ENCODE results near the gene ZNF474. TPM values are rescaled to one million over a fixed set of nuclear protein-coding genes. Genes with fewer than 3 reads are reported as not detected.
A peak's percentile ranks its signal among the peaks of the same experiment; 100 is the strongest.

Gene ZNF474
- total RNA-seq, 2 donors from 2014 or later, result 0.31 TPM; not detected in 1

- no peak for TF ChIP-seq CTCF (conservative IDR thresholded peaks at IDR 0.05)
- Mint-ChIP-seq H3K4me3 (no peak overlapping the region), H3K36me3 (ENCODE audit: low read depth) (no peaks in the 10 kb centered on the region), H3K27ac (no peak overlapping the region), H3K9me3 (peaks cover 5% of the 10 kb centered on the region), H3K4me1 (peaks cover 18% of the 10 kb centered on the region), H3K27me3 (ENCODE audit: insufficient read depth) (no peaks in the 10 kb centered on the region)
- DNase-seq, result no peak
- H3K36me3 ChIP-seq (ENCODE audit: control insufficient read depth, insufficient read depth, low read length), result no peaks in the 10 kb centered on the region
- 84% methylated on average over 2 of the region's 2 CpGs; no CpG with 5 or more reads in 1 of the 2 experiments for WGBS, 2 experiments (ENCODE audit: insufficient coverage in 1 of 2, insufficient read length in 1 of 2)
- H3K9me3 ChIP-seq (ENCODE audit: control insufficient read depth, low read length), result no peaks in the 10 kb centered on the region
- H3K4me1 ChIP-seq (ENCODE audit: control insufficient read depth, insufficient read depth, low read length), result peaks cover 12% of the 10 kb centered on the region
- H3K27ac ChIP-seq (ENCODE audit: low read depth, low read length), result no peak overlapping the region
- H3K9ac ChIP-seq (ENCODE audit: extremely low read depth, low read length, poor library complexity, severe bottlenecking), result no peak overlapping the region
- H3K27me3 ChIP-seq (ENCODE audit: control insufficient read depth, insufficient read depth, low read length, poor library complexity, severe bottlenecking), result no peaks in the 10 kb centered on the region
- H3K4me3 ChIP-seq (ENCODE audit: low read length), result no peak overlapping the region
Observed at GRCh38 chr5:122180863-122181548, 51.7 kb downstream of the ZNF474 start.

GRCh38 chr5:122181863-122182262 lies 52.5 kb downstream of the ZNF474 start:
- DNase-seq, result no peak
- no peak overlapping the region for H3K9ac ChIP-seq (ENCODE audit: extremely low read depth, low read length, poor library complexity, severe bottlenecking)
- H3K4me1 ChIP-seq (ENCODE audit: control insufficient read depth, insufficient read depth, low read length), result peaks cover 12% of the 10 kb centered on the region
- no peaks in the 10 kb centered on the region for H3K27me3 Mint-ChIP-seq (ENCODE audit: insufficient read depth)
- WGBS, 2 experiments (ENCODE audit: insufficient coverage in 1 of 2, insufficient read length in 1 of 2), result 96% methylated on average over 2 of the region's 2 CpGs; no CpG with 5 or more reads in 1 of the 2 experiments
- TF ChIP-seq CTCF (conservative IDR thresholded peaks at IDR 0.05), result no peak
- no peaks in the 10 kb centered on the region for H3K36me3 ChIP-seq (ENCODE audit: control insufficient read depth, insufficient read depth, low read length)
- H3K27ac ChIP-seq (ENCODE audit: low read depth, low read length), result no peak overlapping the region
- H3K9me3 Mint-ChIP-seq, result peaks cover 5% of the 10 kb centered on the region
- H3K4me3 Mint-ChIP-seq, result no peak overlapping the region
- no peak overlapping the region for H3K27ac Mint-ChIP-seq
- H3K9me3 ChIP-seq (ENCODE audit: control insufficient read depth, low read length), result no peaks in the 10 kb centered on the region
- H3K4me1 Mint-ChIP-seq, result peaks cover 18% of the 10 kb centered on the region
- no peaks in the 10 kb centered on the region for H3K36me3 Mint-ChIP-seq (ENCODE audit: low read depth)
- H3K4me3 ChIP-seq (ENCODE audit: low read length), result no peak overlapping the region
- H3K27me3 ChIP-seq (ENCODE audit: control insufficient read depth, insufficient read depth, low read length, poor library complexity, severe bottlenecking), result no peaks in the 10 kb centered on the region

DNA sequence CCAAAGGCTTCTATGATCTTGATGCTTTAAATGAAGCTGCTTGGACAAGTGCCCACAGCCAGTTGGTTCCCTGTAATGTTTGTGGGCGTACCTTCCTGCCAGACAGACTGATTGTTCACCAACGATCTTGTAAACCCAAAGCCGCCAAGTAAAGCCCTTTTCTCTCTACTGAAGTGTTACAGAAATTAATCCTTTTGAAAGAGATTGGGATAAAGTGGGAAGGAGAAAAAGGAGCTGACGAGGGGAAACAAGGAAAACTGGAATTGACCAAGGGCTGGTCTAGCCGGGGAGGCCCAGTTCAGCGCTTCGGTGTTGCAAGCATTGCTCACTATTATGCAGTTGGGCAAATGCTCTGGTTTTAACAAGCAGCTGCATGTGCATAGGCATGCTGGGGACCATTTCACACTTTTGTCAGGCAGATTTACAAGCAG lies 53.2 kb downstream of the ZNF474 start:
- no peaks in the 10 kb centered on the region for H3K9me3 ChIP-seq (ENCODE audit: control insufficient read depth, low read length)
- H3K27me3 ChIP-seq (ENCODE audit: control insufficient read depth, insufficient read depth, low read length, poor library complexity, severe bottlenecking), result no peaks in the 10 kb centered on the region
- H3K4me1 ChIP-seq (ENCODE audit: control insufficient read depth, insufficient read depth, low read length), result peaks cover 12% of the 10 kb centered on the region
- Mint-ChIP-seq H3K27ac (peak overlapping the region; percentile 52), H3K4me1 (peaks cover 18% of the 10 kb centered on the region), H3K9me3 (peaks cover 5% of the 10 kb centered on the region), H3K4me3 (no peak overlapping the region), H3K36me3 (ENCODE audit: low read depth) (no peaks in the 10 kb centered on the region), H3K27me3 (ENCODE audit: insufficient read depth) (no peaks in the 10 kb centered on the region)
- 46 to 48% methylated on average over 5 to 7 of the region's 7 CpGs for WGBS, 2 experiments (ENCODE audit: insufficient coverage in 1 of 2, insufficient read length in 1 of 2)
- no peak overlapping the region for H3K4me3 ChIP-seq (ENCODE audit: low read length)
- TF ChIP-seq CTCF (conservative IDR thresholded peaks at IDR 0.05), result no peak
- no peaks in the 10 kb centered on the region for H3K36me3 ChIP-seq (ENCODE audit: control insufficient read depth, insufficient read depth, low read length)
- peak; percentile 75 for DNase-seq
- no peak overlapping the region for H3K27ac ChIP-seq (ENCODE audit: low read depth, low read length)
- H3K9ac ChIP-seq (ENCODE audit: extremely low read depth, low read length, poor library complexity, severe bottlenecking), result no peak overlapping the region

Measured in endodermal cell (in vitro differentiated cells).